ENCODE data around the gene MBD3L1.
A peak's percentile ranks its signal among the peaks of the same experiment; 100 is the strongest.

MBD3L1 gene

GRCh38 chr19:8832132-8833021 lies at the start of gene MBD3L1, which contains the start of gene ZNF558:
TSS of gene MBD3L1 (plus strand) at chr19:8832377. CDS start at chr19:8842679, 10,302 bp downstream.
TSS of gene ZNF558 (minus strand) at chr19:8832304. CDS start at chr19:8822659, 9,645 bp downstream.
- DNase-seq (ENCODE audit: low read depth in 3 of 3) = peak; percentile 97 to 99 (median 98)

- no peak for DNase-seq (ENCODE audit: low read depth in 3 of 3)
Measured at GRCh38 chr19:8794823-8795222, 37.4 kb upstream of the MBD3L1 start.

- DNase-seq (ENCODE audit: low read depth in 3 of 3) = no peak
Measured at GRCh38 chr19:8806661-8807060, 25.5 kb upstream of the MBD3L1 start.

GRCh38 chr19:8811315-8812172 lies 20.6 kb upstream of the MBD3L1 start:
- no peak for DNase-seq (ENCODE audit: low read depth in 3 of 3)

- DNase-seq (ENCODE audit: low read depth in 3 of 3) = no peak
Measured at GRCh38 chr19:8814176-8814575, 18.0 kb upstream of the MBD3L1 start.

GRCh38 chr19:8815780-8816179 lies 16.4 kb upstream of the MBD3L1 start:
- DNase-seq (ENCODE audit: low read depth in 3 of 3) = no peak

- no peak for DNase-seq (ENCODE audit: low read depth in 3 of 3)
Measured at GRCh38 chr19:8820234-8820633, 11.9 kb upstream of the MBD3L1 start.

GRCh38 chr19:8821748-8822241 lies 10.4 kb upstream of the MBD3L1 start:
- no peak for DNase-seq (ENCODE audit: low read depth in 3 of 3)

GRCh38 chr19:8826371-8826770 lies 5.8 kb upstream of the MBD3L1 start:
- no peak for DNase-seq (ENCODE audit: low read depth in 3 of 3)

GRCh38 chr19:8827277-8827676 lies 4.9 kb upstream of the MBD3L1 start:
- no peak for DNase-seq (ENCODE audit: low read depth in 3 of 3)

- DNase-seq (ENCODE audit: low read depth in 3 of 3) = no peak
Measured at GRCh38 chr19:8831373-8831772, 804 bp upstream of the MBD3L1 start.

GRCh38 chr19:8831832-8832131 lies 395 bp upstream of the MBD3L1 start:
- DNase-seq (ENCODE audit: low read depth in 3 of 3) = peak in 1 of 3 experiments; percentile 1

GRCh38 chr19:8835446-8835845 lies 3.3 kb downstream of the MBD3L1 start:
- DNase-seq (ENCODE audit: low read depth in 3 of 3) = no peak

- no peak for DNase-seq (ENCODE audit: low read depth in 3 of 3)
Measured at GRCh38 chr19:8835877-8836276, 3.7 kb downstream of the MBD3L1 start.

- DNase-seq (ENCODE audit: low read depth in 3 of 3) = no peak
Measured at GRCh38 chr19:8840708-8841107, 8.5 kb downstream of the MBD3L1 start.

GRCh38 chr19:8846819-8847218 lies 14.6 kb downstream of the MBD3L1 start:
- DNase-seq (ENCODE audit: low read depth in 3 of 3) = no peak

GRCh38 chr19:8849232-8849631 lies 17.1 kb downstream of the MBD3L1 start:
- DNase-seq (ENCODE audit: low read depth in 3 of 3) = no peak

- DNase-seq (ENCODE audit: low read depth in 3 of 3) = no peak
Measured at GRCh38 chr19:8850488-8850887, 18.3 kb downstream of the MBD3L1 start.

GRCh38 chr19:8858260-8858659 lies 26.1 kb downstream of the MBD3L1 start:
- no peak for DNase-seq (ENCODE audit: low read depth in 3 of 3)

- DNase-seq (ENCODE audit: low read depth in 3 of 3) = no peak
Measured at GRCh38 chr19:8866344-8866743, 34.2 kb downstream of the MBD3L1 start.

- no peak for DNase-seq (ENCODE audit: low read depth in 3 of 3)
Measured at GRCh38 chr19:8877854-8878705, 45.9 kb downstream of the MBD3L1 start.
